ENCODE data around the gene OR1Q1.
"Not testable (repeated sequence)": the region's sequence is repeated elsewhere in the genome, so short reads cannot be mapped to it uniquely, and the experiment has no call there.

OR1Q1 gene

GRCh38 chr9:122614362-122614761, at the start of gene OR1Q1:
Gene OR1Q1 (plus strand): TSS chr9:122614738. CDS start chr9:122614738, 0 bp downstream.
- DNase-seq (ENCODE audit: low spot score), result no peak

DNA sequence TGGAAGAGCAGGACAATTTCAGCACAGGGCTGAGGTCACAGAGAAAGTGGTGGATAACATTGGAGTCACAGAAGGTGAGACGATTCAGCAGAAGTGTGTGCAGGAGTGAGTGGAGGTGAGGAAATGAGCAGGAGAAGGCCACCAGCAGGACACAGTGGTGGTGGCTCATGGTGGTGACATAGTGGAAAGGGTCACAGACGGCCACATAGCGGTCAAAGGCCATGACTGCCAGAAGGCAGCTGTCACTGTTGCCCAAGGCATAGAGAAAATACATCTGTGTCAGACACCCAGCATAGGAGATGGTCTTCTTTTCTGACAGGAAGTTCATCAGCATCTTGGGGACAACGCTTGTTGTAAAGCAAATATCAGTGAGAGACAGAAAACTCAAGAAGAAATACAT, 46.6 kb upstream of the OR1Q1 start:
- no peak for DNase-seq (ENCODE audit: low spot score)

DNA sequence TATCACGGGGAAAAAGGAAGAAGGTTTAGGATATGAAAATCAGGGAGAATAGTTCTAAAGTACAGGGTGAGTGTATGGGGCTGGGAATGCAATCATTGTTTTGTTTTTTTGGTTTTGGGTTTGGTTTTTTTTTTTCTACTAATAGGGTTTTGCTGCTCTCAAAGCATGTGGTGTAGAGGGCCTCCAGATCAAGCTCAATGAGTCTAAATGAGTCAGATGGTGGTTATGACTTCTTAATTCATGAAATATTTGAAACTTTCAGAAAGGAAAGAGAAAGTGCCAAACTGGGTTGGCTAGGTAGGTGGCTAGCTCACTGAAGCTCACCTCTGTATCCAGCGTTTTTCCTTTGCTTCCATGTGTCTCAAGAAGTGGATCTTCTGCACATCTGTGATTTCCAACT, 42.1 kb upstream of the OR1Q1 start:
- DNase-seq (ENCODE audit: low spot score), result no peak

DNA sequence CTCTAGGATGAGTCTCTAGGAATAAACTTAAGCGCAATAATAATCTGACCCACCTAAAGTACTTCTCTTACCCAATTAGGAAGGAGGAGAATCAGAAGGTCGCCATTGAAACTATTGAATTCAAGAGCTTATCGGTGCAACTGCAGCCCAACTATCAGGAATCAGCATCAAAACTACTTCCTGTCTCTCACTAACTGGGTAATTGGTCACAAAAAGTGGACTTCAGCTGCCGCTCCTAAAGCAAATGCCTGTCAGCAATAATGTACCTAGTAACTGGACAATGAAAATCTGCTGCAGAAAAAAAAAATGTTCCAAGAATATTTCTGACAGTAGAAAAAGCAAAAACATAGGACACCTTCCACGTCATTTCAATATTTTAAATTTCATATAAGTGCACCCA, 34.7 kb upstream of the OR1Q1 start:
- no peak for DNase-seq (ENCODE audit: low spot score)

GRCh38 chr9:122580360-122580759, 34.2 kb upstream of the OR1Q1 start:
- DNase-seq (ENCODE audit: low spot score), result no peak

- DNase-seq (ENCODE audit: low spot score), result not testable (repeated sequence)
Measured at GRCh38 chr9:122583284-122583683, 31.3 kb upstream of the OR1Q1 start, which contains the start of gene OR1L8. Gene OR1L8 (minus strand): TSS chr9:122583384. CDS start chr9:122568477, 14,907 bp downstream.

DNA sequence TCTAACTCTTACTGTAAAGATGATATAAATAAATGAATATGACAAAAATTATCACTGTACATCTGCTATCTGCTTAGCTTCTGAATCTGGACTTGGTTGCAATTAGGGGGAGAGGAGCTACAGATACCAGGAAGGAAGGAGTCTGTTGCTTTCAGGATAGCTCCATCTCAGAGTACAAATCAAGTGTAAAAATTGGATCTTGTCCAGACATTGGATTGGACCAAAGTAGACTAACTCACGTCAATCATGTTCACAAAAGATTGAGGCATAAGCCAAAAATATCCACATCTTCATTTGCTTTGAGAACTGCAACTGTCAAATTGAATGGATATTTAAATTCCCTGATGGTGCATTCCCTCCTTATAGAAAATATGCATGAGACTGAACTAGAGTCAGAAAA, 8.8 kb upstream of the OR1Q1 start:
- DNase-seq (ENCODE audit: low spot score), result no peak

DNA sequence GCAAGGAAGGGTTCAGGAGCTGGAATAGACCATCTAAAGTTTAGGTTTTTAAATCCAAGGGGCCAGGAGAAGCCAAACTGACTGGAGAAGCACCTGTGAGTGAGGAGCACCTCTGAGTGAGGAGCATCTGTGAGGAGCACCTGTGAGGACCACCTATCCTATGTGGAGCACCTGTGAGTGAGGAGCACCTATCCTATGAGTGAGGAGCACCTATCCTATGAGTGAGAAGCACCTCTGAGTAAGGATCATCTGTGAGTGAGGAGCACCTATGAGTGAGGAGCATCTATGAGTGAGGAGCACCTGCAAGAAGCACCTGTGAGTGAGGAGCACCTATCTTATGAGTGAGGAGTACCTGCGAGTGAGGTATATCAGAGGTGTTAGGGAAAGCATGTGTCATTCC, 8.0 kb upstream of the OR1Q1 start:
- DNase-seq (ENCODE audit: low spot score), result no peak

DNA sequence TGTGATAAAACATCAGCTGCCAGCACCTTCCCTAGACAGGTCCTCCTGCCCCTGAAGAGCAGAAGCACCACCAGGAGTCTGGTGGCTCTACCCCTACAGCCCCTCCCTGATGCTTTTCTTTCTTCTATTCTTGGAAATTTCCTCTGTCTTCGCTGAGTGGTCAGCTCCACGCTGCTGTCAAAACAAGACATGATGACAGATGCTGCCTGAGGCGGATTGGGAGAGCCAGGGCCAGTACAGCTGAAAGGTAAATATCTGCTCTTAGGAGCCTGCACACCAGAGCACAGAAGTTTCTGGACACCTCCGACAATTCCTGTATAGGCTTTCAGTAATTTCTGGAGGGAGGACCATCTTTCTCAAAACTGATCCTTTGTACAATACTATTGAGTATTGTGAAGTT, 4.7 kb upstream of the OR1Q1 start:
- no peak for DNase-seq (ENCODE audit: low spot score)

- no peak for DNase-seq (ENCODE audit: low spot score)
Measured at GRCh38 chr9:122619996-122620395, 5.5 kb downstream of the OR1Q1 start.

GRCh38 chr9:122642226-122642625, 27.7 kb downstream of the OR1Q1 start:
- DNase-seq (ENCODE audit: low spot score), result no peak

GRCh38 chr9:122656378-122656777, 41.8 kb downstream of the OR1Q1 start:
- no peak for DNase-seq (ENCODE audit: low spot score)

- no peak for DNase-seq (ENCODE audit: low spot score)
Measured at GRCh38 chr9:122657527-122657926, 43.0 kb downstream of the OR1Q1 start, which contains the start of gene OR1B1. Gene OR1B1 (minus strand): TSS chr9:122657627.

GRCh38 chr9:122661416-122661815, 46.9 kb downstream of the OR1Q1 start, which contains the start of gene OR1L1:
Gene OR1L1 (plus strand): TSS chr9:122661716. CDS start chr9:122661716, 0 bp downstream.
- DNase-seq (ENCODE audit: low spot score), result no peak
